Hematopoietic multipotent progenitor cell treated with erythropoietin and hydrocortisone succinate and interleukin-3 and kit ligand, for 4 days (in vitro differentiated cells): Measurements from ENCODE around the gene KIF21B.

ENCODE experiments used
- DNase-seq: peaks from one replicate; pipeline ENCODE4 v3.0.0-alpha.2; 2015

The KIF21B gene

DNA sequence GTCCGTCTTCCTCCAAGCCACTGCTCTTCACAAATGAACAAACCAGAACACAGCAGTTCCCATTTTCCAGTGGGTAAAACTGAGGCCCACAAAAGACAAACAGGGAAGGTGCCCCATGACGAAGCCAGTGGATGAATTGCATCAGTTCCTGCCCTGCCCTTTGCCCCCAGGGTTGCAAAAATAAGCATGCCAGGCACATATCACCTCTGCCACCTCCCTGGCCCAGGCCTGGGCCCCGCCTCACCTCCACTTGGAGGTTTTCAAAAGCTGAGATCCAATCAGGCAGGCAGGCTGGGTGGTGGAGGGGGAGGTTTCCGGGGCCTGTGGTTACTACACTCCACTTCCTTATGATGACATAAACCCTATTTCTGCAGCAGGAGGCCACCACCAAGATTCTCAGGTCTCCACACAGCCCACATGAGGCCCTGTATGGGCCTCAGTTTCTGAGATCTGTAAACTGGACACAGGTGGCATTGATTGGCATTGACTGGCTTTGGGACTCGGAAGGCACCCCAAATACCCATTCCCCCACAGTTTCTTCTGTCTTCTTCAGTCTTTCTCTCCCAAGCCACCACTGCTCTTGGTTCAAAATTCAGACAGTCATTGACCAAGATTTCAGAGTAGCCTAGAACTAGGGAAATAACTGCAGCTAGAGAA, 4.1 kb downstream of the KIF21B start:
- DNase-seq, result peak; percentile 96

DNA sequence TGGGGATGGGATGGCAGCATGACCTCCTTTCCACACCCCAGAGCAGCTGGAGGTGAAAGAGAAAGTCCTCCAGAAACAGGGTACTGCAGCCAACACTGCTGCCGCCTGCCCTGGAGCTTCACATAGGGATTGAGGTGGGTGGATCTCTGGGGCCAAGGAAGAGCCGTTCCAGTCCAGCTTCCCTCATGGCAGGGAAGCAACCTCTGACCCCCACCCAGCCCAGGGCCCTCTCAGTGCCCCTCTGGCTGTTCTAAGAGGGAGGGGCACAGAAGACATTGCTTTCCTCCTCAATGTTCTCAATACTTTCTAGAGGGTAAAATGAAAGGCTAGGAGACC, 5.7 kb downstream of the KIF21B start:
- no peak for DNase-seq

- DNase-seq, result no peak
Observed at GRCh38 chr1:201016943-201017827, 6.3 kb downstream of the KIF21B start.

DNA sequence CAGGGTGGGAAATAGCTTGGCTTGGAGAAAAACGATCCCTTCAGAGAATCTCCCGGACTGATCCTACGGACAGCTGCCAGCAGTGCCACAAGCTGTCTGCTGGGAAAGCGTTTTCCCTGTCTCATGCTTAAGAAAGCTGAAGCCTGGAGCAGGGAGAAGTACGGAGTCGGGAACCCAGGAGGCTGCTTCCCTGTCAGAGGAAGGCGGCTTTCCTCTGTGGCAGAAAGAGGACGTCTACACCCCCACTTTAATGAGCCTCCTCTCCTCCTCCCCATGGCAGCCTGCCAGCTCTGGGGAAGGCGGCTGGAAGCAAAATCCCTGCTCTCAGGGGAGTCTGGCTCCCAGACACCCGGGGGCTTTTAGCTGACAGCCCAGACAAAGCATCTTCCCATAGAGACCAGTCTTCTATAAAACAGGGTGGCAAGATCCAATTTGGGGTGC, 7.3 kb downstream of the KIF21B start:
- peak; percentile 43 for DNase-seq

DNA sequence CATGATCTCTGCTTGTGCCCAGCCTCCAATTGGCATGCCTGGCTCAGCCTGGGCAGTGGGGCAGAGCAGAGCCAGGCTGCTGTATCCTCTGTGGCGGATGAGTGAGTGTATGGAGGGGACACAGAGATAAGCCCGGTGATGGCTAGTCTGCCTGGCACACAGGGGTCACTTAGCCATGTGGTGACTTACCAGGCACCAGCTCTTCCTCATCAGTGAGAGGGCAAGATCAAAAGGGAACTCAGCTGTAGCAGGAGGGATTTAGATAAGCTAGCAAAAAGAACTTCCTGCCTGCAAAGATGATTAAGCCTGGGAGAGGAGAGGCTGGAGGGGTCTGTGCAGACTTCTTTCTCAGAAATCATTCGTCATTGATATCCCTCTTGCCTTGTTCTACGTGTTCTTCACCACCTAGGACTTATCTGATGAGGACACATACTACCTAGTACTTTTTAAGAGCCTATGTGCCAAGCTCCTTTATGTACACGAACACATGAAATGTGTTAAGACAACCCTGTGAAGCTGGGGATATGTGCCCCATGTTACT, 7.9 kb downstream of the KIF21B start:
- DNase-seq, result peak; percentile 93

DNA sequence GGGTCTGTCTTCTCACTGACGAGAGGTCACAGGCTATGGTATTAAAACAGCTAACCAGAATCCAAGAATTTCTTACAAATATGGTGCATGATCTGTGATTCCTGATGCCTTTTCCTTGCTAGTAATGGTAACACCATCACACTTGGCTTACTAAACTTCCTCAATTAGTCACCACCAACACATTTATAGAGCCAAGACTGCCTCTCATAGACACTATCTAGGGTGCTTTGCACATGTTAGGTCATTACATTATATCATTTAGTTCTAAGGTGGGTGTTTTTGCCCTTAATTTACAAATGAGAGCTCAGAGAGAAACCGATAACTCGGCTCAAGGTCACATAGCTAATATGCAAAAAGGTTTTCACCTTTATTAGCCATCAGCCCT, 8.7 kb downstream of the KIF21B start:
- peak; percentile 43 for DNase-seq

DNA sequence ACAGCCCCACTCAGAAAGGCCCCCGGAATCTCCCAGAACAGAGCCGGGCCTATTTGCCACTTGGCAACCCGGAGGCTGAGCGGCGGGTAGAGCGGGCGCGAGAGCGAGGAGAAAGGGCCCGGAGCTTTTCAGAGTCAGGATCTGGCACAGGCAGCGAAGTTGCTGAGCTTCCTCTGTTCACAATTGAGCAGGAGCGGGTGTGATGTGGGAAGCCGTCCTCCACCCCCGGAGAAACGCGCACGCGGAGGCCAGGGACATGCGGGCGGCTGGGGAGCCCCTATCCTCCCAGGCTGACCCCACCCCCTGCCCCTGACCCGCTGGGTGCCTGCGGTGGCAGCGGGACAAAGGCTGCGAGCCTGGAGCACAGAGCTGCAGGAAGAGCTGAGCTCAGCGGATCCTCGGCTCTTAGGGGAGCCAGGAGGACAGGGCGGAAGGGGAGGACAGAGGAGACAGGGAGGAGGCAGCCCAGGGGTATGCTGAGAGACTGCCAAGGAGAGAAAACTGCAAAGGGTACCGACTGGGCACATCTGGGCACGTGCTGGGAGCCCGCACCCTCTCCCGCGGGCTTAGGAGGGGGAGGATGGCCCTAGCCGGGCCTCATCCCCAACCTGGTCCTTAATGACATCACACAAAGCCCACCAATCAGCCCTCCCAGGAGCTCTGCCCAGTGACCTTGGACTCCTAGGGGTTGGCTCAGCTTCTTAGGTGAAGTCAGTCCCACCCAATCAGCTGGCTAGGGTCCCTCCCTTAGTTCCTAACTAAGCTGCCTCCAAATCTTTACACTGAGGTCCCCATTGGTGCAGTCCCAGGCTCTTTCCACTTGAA, 9.3 kb downstream of the KIF21B start:
- DNase-seq, result no peak

- peak; percentile 89 for DNase-seq
Observed at GRCh38 chr1:201013031-201013485, 10.5 kb downstream of the KIF21B start.

GRCh38 chr1:201011616-201012015, 11.9 kb downstream of the KIF21B start:
- DNase-seq, result no peak

DNA sequence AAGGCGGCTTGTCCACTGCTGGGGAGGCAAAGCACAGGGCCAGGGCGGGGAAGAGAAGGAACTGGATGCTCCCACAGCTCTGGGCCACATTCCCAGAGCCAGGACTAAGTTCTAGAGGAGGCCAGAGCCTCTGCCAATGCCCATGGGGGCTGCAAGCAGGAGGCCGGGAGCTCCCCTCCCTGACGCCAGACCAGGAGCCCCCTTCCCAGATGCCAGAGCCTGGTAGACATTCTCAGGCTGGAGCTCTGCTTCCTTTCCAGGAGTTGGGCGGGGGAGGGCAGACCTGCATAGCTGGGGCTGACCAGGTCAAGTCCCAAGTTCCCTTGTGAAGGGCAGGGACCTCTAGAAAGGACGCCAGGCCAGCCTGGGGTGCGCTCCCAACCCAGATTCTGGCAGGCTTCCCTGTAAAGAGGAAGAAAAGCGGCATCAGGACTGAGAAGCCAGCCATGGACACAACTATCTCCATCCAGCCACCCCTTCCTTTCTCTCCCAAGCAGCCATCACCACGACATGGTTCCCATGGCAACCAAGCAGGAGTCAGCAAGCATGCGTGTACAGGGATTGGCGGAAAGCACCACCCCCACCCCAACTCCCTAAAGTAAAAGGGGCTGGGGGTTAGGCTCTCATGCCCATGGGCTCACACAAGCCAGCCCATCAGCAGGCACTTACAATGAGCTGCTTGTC, 13.4 kb downstream of the KIF21B start:
- DNase-seq, result no peak

DNA sequence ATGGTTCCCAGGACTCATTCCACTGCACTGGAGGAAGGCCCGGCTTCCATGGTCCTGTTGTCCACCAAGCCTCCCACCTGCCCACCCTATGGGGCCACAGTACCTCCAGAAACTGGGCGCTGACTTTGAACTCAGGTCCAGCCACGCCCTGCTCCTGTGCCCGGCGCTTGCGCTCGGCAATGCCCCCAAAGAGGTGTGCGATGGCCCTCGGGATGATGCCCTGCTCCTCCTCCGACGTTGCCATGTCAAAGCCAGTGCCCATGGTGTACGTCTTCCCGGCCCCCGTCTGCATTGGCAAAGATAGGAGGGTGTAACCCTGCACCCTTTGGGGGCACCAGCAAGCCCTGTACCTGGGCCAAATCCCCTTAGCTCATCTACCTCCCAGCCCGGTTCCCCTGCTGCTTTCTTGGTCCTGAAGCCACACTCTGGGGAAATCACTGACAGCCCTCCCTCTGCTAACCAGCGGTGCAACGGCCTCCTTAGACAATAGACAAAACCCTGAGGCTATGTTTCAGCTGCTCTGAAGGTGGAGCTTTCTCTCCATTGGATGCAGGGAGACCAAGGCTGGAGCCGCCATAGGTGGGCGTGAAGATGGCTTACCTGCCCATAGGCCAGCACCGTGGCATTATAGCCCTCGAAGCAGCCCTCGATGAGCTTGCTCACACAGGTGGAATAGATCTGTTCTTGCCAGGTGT, 14.7 kb downstream of the KIF21B start:
- no peak for DNase-seq

GRCh38 chr1:201007481-201007880, 16.0 kb downstream of the KIF21B start:
- DNase-seq, result no peak

GRCh38 chr1:201006450-201006849, 17.1 kb downstream of the KIF21B start:
- DNase-seq, result no peak

GRCh38 chr1:201004732-201005131, 18.8 kb downstream of the KIF21B start:
- DNase-seq, result no peak

GRCh38 chr1:201004154-201004553, 19.4 kb downstream of the KIF21B start:
- DNase-seq, result no peak

- no peak for DNase-seq
Observed at GRCh38 chr1:201002510-201002909, 21.0 kb downstream of the KIF21B start.

- DNase-seq, result no peak
Observed at GRCh38 chr1:201001962-201002361, 21.6 kb downstream of the KIF21B start.

- no peak for DNase-seq
Observed at GRCh38 chr1:201000391-201000790, 23.1 kb downstream of the KIF21B start.

DNA sequence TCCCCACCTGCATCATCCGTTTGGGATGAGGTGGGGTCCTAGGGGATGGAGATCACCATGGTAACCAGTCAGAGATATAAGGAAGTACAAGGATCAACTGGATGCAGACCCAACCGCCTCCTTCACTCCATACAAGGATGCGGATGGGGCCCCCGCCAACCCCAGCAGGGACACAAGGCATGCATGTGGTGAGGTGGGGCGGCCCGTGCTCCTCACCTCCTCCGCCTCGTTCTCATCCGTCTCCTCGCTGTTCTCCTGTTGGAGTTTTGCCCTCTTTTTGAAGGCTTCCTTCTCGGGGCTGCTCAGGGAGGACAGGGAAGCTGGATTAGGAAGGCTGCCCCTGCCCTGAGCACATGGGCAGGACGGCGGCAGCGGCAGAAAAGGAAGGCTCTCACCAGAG, 23.8 kb downstream of the KIF21B start:
- DNase-seq, result no peak

DNA sequence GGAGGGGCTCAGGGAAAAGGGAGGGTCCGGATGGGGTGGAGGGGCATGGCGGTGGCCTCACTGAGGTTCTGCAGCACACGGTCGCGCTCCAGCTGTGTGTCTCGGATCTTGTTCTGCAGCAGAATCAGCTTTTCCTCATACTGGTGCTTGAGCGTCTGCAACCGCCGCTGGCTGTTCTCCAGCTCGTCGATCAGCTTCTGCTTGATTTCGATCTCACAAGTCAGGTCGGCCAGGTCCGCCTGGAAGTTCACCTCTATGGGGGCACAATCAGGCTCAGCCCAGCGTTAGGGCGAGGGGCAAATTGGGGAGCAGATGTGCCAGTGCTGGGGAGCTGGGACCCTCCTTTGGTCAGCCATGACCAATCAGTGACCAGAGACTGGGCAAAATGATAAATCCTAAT, 25.2 kb downstream of the KIF21B start:
- no peak for DNase-seq

DNA sequence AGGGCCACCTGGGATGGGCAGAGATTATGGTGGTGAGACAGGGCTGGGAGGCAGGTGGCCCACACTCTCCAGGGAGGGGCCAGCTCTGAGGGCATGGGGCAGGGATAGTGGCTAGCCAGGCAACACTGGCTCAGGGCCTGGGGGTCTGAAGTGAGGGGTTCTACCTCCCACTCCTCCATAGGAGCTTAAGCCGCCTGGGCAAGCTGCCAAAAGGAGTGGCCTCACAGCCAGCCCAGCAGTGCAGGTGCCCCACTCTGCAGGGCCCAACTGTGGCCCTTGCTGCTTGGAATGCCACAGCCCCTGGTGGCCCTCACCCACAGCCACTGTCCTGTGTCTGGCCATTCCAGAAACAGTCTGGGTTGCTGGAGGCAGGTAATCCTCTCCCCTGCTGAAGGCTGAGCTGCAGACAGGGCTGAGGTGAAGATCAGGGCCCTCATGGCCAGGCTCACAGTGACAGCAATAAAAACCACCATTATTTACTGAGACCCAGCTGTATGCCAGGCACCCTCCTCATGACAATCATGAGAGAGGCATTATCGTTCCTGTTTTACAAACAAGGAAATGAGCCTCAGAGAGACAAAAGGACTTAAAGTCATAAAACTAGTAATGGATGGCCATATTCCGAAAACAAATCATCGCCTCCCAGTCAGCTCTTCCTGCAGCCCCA, 31.0 kb downstream of the KIF21B start:
- no peak for DNase-seq
